HCT116 (cell line): ENCODE data around the gene ERMARD.

Experiments
- CEBPB ChIP-seq: IDR thresholded peaks from 2 replicates; pipeline ENCODE4 v1.6.1; 2012; ENCODE audit warnings: low read depth
- CTCF ChIP-seq, 3 experiments: fragments of 200-600 bp in 1 of 3; sonication (generic) in 1 of 3; IDR thresholded peaks in 2 of 3; conservative IDR thresholded peaks in 1 of 3; 2 replicates each; pipeline ENCODE4 v1.5.1; 2012 to 2017; ENCODE audit warnings: low read depth in 2 of 3, low read length in 2 of 3, antibody characterized with exemption in 1 of 3, borderline replicate concordance in 1 of 3, control low read depth in 1 of 3, mild to moderate bottlenecking in 1 of 3, mixed read lengths in 1 of 3, mixed run types in 1 of 3, moderate library complexity in 1 of 3; ENCODE audit not compliant: insufficient read depth in 1 of 3
- MAX ChIP-seq: IDR thresholded peaks from 2 replicates; pipeline ENCODE4 v1.6.1; 2012
- POLR2A ChIP-seq: IDR thresholded peaks from 2 replicates; pipeline ENCODE4 v1.7.0; 2011; ENCODE audit warnings: borderline replicate concordance; ENCODE audit not compliant: insufficient read depth, insufficient read length; ENCODE audit errors: extremely low read depth
- REST ChIP-seq: IDR thresholded peaks from 2 replicates; pipeline ENCODE4 v1.6.1; 2012; ENCODE audit warnings: low read depth
- SIN3A ChIP-seq: IDR thresholded peaks from 2 replicates; pipeline ENCODE4 v1.6.1; 2012; ENCODE audit warnings: low read depth

GRCh38 chr6:169707772-169708171 lies 43.6 kb upstream of the ERMARD start:
- TF ChIP-seq POLR2A (no peak), CTCF (IDR thresholded peaks at IDR 0.05 in 2 of 3, conservative IDR thresholded peaks at IDR 0.05 in 1 of 3; ENCODE audit: borderline replicate concordance in 1 of 3, insufficient read depth in 1 of 3, low read depth in 2 of 3, low read length in 2 of 3) (no peak), CEBPB (no peak), MAX (no peak), SIN3A (no peak), REST (no peak)
